ENCODE results near the gene ELOVL6. TPM values are rescaled to one million over a fixed set of nuclear protein-coding genes. Genes with fewer than 3 reads are reported as not detected.

Gene ELOVL6
- total and polyA plus RNA-seq, 7 donors = 1.2 to 43.6 (median 4.7) TPM

DNA sequence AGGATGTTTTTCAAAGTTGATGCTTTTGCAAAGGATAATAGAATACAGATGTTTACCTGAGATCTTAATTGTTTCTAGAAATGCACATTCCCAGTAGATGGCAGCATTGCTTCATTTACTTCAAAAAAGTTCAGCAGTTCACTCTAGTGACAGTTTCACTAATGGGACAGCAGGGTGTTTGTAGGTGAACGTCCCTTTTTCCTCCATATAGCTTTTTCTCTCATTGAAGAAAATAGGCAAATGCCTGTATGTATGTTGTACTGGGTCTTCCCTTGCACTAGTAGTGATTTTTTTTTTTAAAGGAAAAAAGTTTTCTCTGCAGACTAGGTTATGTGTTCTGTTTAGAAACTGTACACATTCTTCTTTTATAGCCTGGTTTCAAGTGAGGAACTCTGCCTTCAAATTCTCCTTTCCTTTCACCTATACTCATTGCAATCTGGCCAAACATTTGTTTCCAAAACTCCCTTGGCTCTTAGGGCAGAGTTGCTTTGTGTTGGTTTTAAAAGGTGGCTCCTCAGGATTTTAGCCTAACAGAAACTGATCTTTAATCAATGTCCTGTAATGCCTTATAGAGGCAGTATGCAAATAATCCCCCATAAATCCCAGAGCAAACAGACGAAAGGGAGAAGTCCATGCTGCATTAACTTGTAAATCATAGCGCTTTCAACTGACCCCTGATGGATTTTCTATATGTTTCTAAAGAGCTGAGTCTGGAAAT, 199.4 kb downstream of the ELOVL6 start:
- DNase-seq = no peak
- H3K4me1 ChIP-seq = no peaks in the 10 kb centered on the region
- no peaks in the 10 kb centered on the region for H3K27me3 ChIP-seq
- no peak overlapping the region for H3K27ac ChIP-seq
- H3K9me3 ChIP-seq = no peaks in the 10 kb centered on the region
- intact Hi-C loops (cut with DNase I) = loop anchor here (2.0 kb wide), 1 partner anchor 512 kb away; no protein-coding TSS in a partner anchor
- no peak overlapping the region for H3K4me3 ChIP-seq
- H3K36me3 ChIP-seq = no peaks in the 10 kb centered on the region
- TF ChIP-seq POLR2AphosphoS5 (IDR thresholded peaks at IDR 0.05) = no peak
- TF ChIP-seq, protein P1, sequence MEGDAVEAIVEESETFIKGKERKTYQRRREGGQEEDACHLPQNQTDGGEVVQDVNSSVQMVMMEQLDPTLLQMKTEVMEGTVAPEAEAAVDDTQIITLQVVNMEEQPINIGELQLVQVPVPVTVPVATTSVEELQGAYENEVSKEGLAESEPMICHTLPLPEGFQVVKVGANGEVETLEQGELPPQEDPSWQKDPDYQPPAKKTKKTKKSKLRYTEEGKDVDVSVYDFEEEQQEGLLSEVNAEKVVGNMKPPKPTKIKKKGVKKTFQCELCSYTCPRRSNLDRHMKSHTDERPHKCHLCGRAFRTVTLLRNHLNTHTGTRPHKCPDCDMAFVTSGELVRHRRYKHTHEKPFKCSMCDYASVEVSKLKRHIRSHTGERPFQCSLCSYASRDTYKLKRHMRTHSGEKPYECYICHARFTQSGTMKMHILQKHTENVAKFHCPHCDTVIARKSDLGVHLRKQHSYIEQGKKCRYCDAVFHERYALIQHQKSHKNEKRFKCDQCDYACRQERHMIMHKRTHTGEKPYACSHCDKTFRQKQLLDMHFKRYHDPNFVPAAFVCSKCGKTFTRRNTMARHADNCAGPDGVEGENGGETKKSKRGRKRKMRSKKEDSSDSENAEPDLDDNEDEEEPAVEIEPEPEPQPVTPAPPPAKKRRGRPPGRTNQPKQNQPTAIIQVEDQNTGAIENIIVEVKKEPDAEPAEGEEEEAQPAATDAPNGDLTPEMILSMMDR (IDR thresholded peaks at IDR 0.05) = peak; percentile 32 to 44 (median 40)
- WGBS, 2 donors = 11 to 35% methylated on average over 3 of the region's 3 CpGs

- Histone ChIP-seq H3K9me3 (no peaks in the 10 kb centered on the region), H3K27ac (no peak overlapping the region), H3K4me3 (no peak overlapping the region), H3K36me3 (no peaks in the 10 kb centered on the region), H3K4me1 (no peaks in the 10 kb centered on the region), H3K27me3 (no peaks in the 10 kb centered on the region)
- intact Hi-C loops (cut with DNase I) = no loop called here
- TF ChIP-seq EP300 (IDR thresholded peaks at IDR 0.05) (no peak), POLR2A (IDR thresholded peaks at IDR 0.05) (no peak), POLR2AphosphoS5 (IDR thresholded peaks at IDR 0.05) (no peak)
- TF ChIP-seq, protein P1 (IDR thresholded peaks at IDR 0.05) = no peak
- WGBS, 2 donors = 52 to 62% methylated on average over 3 of the region's 3 CpGs
- no peak for DNase-seq
Observed at GRCh38 chr4:109996526-109996925, 201.9 kb downstream of the ELOVL6 start.
